Suprapubic skin (tissue), 4 donors: Measurements from ENCODE around the gene RMDN2. TPM values are rescaled to one million over a fixed set of nuclear protein-coding genes. Genes with fewer than 3 reads are reported as not detected.

Experiments used
- DNase-seq, 2 donors: peaks; one replicate each; pipeline ENCODE4 v3.0.0-alpha.2; 2019; ENCODE audit warnings: low spot score in 2 of 2
- H3K27ac ChIP-seq: fragments of 200-600 bp; sonication (generic); one replicate; pipeline ENCODE4 v1.5.1; 2019
- H3K27me3 ChIP-seq: fragments of 200-600 bp; sonication (generic); one replicate; pipeline ENCODE4 v1.5.1; 2019
- H3K36me3 ChIP-seq: fragments of 200-600 bp; sonication (generic); one replicate; pipeline ENCODE4 v1.5.1; 2019
- H3K4me1 ChIP-seq: fragments of 200-600 bp; sonication (generic); one replicate; pipeline ENCODE4 v1.5.1; 2019
- H3K4me3 ChIP-seq: fragments of 200-600 bp; sonication (generic); one replicate; pipeline ENCODE4 v1.5.1; 2019; ENCODE audit warnings: mild to moderate bottlenecking
- H3K9me3 ChIP-seq: fragments of 200-600 bp; sonication (generic); one replicate; pipeline ENCODE4 v1.5.1; 2019
- EP300 ChIP-seq: sonication (generic); formaldehyde crosslinking; IDR thresholded peaks from one replicate; pipeline ENCODE4 v1.6.1; 2017; ENCODE audit warnings: antibody characterized with exemption
- POLR2A ChIP-seq, 2 donors: fragments of 450-650 bp; IDR thresholded peaks; one replicate each; pipeline ENCODE4 v1.6.1; 2017; ENCODE audit warnings: antibody characterized with exemption in 2 of 2, mild to moderate bottlenecking in 2 of 2, moderate library complexity in 2 of 2
- POLR2AphosphoS5 ChIP-seq, 3 donors: sonication (generic); formaldehyde crosslinking; IDR thresholded peaks; one replicate each; pipeline ENCODE4 v1.6.1; 2017; ENCODE audit warnings: antibody characterized with exemption in 3 of 3
- WGBS: methylation state at CpG from one replicate; pipeline ENCODE4 v1.1.5; 2018; 5-methylcytosine and 5-hydroxymethylcytosine counted together
- total RNA-seq, 4 donors: library from RNA; depleted of rRNA; stranded (reverse); fragments of >200 nt; gene quantifications; one replicate each; pipeline ENCODE4 v1.1.0, GENCODE V29; 2016
- TF ChIP-seq, protein P1 (sequence below), 2 donors: fragments of 200-600 bp in 1 of 2; fragments of 450-650 bp in 1 of 2; sonication (generic) in 1 of 2; IDR thresholded peaks; one replicate each; pipeline ENCODE4 v1.5.1; 2016 to 2019; ENCODE audit warnings: antibody characterized with exemption in 2 of 2, mild to moderate bottlenecking in 1 of 2, moderate library complexity in 1 of 2

Gene RMDN2
- total RNA-seq, 4 donors from 2014 or later: 4.1 to 6.3 (median 5.0) TPM

GRCh38 chr2:37984589-37984988 lies 59.5 kb downstream of the RMDN2 start:
- H3K4me1 ChIP-seq: peaks cover 4% of the 10 kb centered on the region

DNA sequence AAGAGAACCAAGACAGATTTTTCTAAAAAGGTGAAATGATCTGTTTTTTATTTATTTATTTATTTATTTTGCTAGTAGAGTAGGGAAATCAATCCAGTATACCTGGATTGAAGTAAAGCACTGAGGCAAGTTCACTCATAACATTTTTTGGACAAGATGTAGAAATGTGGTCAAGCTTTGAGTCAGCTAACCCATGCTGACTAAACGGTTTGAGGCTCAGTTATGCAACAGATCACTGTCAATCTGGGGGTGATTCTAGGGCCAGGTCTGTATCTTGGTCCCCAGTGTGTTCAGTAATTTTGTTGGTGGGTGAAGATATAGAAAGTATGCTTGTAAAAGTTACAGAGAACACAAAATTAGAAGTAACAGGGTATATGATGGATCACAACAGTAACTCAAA lies 60.2 kb downstream of the RMDN2 start:
- H3K9me3 ChIP-seq: no peaks in the 10 kb centered on the region
- no peaks in the 10 kb centered on the region for H3K27me3 ChIP-seq
- H3K4me3 ChIP-seq: no peak overlapping the region
- DNase-seq: no peak
- H3K36me3 ChIP-seq: no peaks in the 10 kb centered on the region
- peaks cover 4% of the 10 kb centered on the region for H3K4me1 ChIP-seq
- TF ChIP-seq POLR2A (IDR thresholded peaks at IDR 0.05): no peak
- TF ChIP-seq, protein P1, sequence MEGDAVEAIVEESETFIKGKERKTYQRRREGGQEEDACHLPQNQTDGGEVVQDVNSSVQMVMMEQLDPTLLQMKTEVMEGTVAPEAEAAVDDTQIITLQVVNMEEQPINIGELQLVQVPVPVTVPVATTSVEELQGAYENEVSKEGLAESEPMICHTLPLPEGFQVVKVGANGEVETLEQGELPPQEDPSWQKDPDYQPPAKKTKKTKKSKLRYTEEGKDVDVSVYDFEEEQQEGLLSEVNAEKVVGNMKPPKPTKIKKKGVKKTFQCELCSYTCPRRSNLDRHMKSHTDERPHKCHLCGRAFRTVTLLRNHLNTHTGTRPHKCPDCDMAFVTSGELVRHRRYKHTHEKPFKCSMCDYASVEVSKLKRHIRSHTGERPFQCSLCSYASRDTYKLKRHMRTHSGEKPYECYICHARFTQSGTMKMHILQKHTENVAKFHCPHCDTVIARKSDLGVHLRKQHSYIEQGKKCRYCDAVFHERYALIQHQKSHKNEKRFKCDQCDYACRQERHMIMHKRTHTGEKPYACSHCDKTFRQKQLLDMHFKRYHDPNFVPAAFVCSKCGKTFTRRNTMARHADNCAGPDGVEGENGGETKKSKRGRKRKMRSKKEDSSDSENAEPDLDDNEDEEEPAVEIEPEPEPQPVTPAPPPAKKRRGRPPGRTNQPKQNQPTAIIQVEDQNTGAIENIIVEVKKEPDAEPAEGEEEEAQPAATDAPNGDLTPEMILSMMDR (IDR thresholded peaks at IDR 0.05): no peak
- no peak for TF ChIP-seq EP300
- no peak for TF ChIP-seq POLR2AphosphoS5 (IDR thresholded peaks at IDR 0.05)
- 44% methylated on average over 1 of the region's 1 CpG for WGBS
- no peak overlapping the region for H3K27ac ChIP-seq

More at GRCh38 chr2:37984589-37984988, 59.5 kb downstream of the RMDN2 start:
- no peaks in the 10 kb centered on the region for H3K27me3 ChIP-seq
- H3K27ac ChIP-seq: no peak overlapping the region
- TF ChIP-seq EP300: no peak
- TF ChIP-seq, protein P1 (IDR thresholded peaks at IDR 0.05): no peak
- TF ChIP-seq POLR2A (IDR thresholded peaks at IDR 0.05): no peak
- no peak for TF ChIP-seq POLR2AphosphoS5 (IDR thresholded peaks at IDR 0.05)
- DNase-seq: no peak
- no peaks in the 10 kb centered on the region for H3K36me3 ChIP-seq
- H3K4me3 ChIP-seq: no peak overlapping the region
- H3K9me3 ChIP-seq: no peaks in the 10 kb centered on the region

DNA sequence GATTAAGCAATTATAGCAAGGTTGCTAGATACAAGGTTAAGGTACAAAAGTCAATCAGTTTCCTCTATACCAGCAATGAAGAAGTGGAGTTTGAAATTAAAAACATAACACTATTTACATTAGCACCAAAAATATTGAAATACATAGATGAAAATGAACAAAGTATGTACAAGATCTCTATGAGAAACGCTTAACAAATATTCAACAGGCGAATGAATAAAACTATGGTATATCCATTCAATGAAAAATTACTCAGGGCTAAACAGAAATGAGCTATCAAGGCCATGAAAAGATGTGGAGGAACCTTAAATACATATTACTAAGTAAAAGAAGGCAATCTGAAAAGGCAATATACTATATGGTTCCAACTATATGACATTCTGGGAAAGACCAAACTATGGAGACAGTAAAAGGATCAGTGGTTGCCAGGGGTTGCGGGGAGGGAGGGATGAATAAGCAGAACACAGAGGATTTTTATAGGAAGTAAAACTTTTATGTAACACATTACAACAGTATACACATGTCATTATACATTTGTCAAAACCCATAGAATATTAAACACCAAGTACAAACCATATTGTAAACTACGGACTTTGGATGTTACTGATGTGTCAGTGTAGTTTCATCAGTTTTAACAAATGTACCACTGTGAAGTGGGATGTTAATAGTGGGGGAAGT lies 62.1 kb downstream of the RMDN2 start:
- Histone ChIP-seq H3K36me3 (no peaks in the 10 kb centered on the region), H3K4me1 (peaks cover 3% of the 10 kb centered on the region), H3K9me3 (no peaks in the 10 kb centered on the region), H3K4me3 (no peak overlapping the region), H3K27me3 (no peaks in the 10 kb centered on the region), H3K27ac (no peak overlapping the region)
- TF ChIP-seq, protein P1 (IDR thresholded peaks at IDR 0.05): no peak
- no peak for TF ChIP-seq EP300
- no peak for TF ChIP-seq POLR2AphosphoS5 (IDR thresholded peaks at IDR 0.05)
- no peak for TF ChIP-seq POLR2A (IDR thresholded peaks at IDR 0.05)
- DNase-seq: no peak
- WGBS: 93% methylated on average over 4 of the region's 4 CpGs

GRCh38 chr2:37992601-37993000 lies 67.5 kb downstream of the RMDN2 start:
- Histone ChIP-seq H3K27me3 (no peaks in the 10 kb centered on the region), H3K4me3 (no peak overlapping the region), H3K4me1 (no peaks in the 10 kb centered on the region), H3K36me3 (no peaks in the 10 kb centered on the region), H3K9me3 (no peaks in the 10 kb centered on the region), H3K27ac (no peak overlapping the region)
- 91% methylated on average over 3 of the region's 3 CpGs for WGBS
- DNase-seq: no peak
- TF ChIP-seq, protein P1 (IDR thresholded peaks at IDR 0.05): no peak
- TF ChIP-seq EP300 (no peak), POLR2AphosphoS5 (IDR thresholded peaks at IDR 0.05) (no peak), POLR2A (IDR thresholded peaks at IDR 0.05) (no peak)

GRCh38 chr2:37993143-37993542 lies 68.1 kb downstream of the RMDN2 start:
- Histone ChIP-seq H3K9me3 (no peaks in the 10 kb centered on the region), H3K27me3 (no peaks in the 10 kb centered on the region), H3K36me3 (no peaks in the 10 kb centered on the region), H3K4me3 (no peak overlapping the region), H3K4me1 (no peaks in the 10 kb centered on the region), H3K27ac (no peak overlapping the region)
- no peak for DNase-seq
- no peak for TF ChIP-seq POLR2A (IDR thresholded peaks at IDR 0.05)
- no peak for TF ChIP-seq EP300
- WGBS: 94% methylated on average over 3 of the region's 3 CpGs
